ENCODE results near the gene BAAT.
"Not testable (repeated sequence)": the region's sequence is repeated elsewhere in the genome, so short reads cannot be mapped to it uniquely, and the experiment has no call there.

The BAAT gene

DNA sequence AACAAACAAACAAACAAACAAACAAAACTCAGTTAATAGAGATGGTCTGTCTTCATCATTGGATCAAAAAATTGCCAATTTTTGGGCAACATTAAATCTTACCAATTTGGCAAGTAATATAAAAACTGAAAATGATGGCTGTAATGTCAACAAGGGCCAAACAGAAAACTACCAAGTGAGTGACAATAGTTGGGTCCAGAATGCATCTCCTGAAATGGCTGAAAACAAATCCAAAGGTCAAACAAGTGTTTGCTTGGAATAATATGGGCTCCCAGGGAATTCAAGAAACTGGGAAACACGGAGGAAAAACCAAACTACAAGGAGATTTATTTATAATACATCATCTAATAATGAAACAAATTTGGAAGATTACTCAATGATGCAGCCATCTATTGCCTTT is 25.1 kb downstream of the BAAT start:
- DNase-seq, result no peak

- DNase-seq, result no peak
Measured at GRCh38 chr9:101356619-101357018, 28.2 kb downstream of the BAAT start.

DNA sequence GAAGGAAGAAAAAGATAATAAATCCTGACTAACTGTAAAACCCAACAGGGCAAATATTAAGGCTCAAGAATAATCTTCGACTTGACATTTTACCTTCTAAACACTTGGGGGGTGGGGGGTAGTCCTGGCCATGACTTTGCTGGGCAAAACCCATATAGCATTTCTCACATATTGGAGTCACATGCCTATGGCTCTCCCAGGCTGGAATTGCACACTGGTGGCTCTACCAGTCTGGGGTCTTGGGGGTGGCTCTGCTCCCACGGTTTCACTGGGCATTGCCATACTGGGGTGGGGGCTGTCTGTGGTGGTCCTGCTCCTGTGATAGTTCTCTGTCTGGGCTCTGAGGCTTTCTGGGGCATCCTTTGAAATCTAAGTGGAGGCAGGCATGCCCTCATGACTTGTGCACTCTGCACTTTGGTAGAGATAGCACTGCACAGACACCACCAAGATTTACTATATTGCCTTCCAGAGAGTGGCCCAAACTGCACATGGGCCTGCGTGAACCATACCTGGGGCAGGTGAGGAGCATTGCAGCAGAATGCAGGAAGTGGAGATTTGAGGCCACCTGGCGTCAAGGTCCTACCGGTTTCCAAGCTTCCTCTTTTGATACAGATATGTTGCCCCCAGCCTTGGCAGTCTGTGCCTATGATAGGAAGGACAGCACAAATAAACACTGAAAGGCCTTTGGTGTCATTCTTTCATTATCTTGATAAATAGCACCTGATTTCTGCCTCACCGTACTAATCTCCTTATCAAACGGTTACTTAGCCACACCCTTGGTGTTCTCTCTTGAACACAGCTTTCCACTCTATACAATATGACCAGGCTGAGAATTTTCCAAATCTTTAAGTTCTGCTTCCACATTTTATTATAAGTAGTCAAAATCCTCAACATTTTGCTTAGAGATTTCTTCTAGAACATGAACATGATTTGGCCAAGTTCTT is 29.8 kb downstream of the BAAT start:
- DNase-seq, result no peak

DNA sequence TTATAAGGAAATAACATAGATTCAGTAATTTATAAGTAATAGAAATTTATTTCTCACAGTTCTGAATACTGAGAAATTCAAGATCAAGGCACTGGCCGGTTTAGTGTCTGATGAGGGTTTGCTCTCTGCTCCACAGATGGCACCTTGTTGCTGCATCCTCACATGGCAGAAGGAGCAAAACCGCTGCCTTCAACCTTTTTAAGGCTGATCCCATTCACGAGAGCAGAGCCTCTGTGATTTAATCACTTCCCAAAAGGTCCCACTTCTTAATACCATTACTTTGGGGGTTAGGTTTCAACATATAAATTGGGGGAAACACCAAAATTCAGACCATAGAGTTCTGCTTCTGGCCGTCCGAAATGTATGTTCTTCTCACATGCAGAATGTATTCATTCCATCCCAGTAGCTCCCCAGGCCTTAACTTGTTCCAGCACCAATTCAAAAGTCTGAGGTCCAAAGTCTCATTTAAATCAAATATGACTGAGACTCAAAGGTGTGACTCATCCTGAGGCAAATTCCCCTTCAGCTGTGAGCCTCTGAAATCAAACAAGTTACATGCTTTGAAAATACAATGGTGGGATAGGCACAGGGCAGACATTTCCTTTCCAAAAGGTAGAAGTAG is 30.6 kb downstream of the BAAT start:
- no peak for DNase-seq

GRCh38 chr9:101353683-101354082 is 31.1 kb downstream of the BAAT start:
- no peak for DNase-seq

- no peak for DNase-seq
Measured at GRCh38 chr9:101352892-101353463, 31.8 kb downstream of the BAAT start.

DNA sequence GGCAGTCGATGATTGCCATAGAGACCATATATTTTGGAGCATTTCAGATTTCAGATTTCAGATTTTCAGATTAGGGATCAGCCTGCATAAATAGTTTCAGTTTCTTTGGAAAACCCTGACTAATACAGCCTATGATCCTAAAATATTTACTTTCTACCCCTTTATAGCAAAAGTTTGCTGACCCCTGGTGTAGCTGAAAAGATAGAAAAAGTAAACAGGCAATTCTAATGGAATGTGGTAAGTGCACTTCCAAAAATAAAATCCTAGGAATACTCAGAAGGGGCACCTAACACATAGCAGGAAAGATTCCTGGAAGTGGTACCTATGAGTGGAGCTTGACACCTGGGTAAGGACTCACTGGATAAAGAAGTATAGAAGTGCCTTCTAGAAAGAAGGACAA is 34.5 kb downstream of the BAAT start:
- no peak for DNase-seq

- no peak for DNase-seq
Measured at GRCh38 chr9:101342595-101342994, 42.2 kb downstream of the BAAT start.

DNA sequence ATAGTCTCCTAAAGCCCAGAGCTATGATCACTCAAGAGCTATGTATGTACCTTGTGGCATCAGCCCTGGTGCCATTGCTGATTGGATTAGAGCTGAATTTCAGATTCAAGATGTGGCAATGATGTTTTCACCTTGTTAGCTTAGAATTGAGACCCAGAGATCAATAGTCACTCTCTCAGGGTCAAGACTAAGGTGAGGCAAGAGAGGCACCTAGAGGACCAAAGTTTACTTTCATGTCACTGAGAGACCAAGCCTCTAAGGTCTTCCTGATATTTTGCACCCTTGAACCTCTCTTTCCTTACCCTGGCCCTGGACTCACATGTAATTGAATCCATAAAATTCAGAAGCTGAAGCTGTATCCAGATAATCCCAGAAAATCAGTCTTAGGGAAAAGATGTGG is 42.8 kb downstream of the BAAT start:
- no peak for DNase-seq

- DNase-seq, result no peak
Measured at GRCh38 chr9:101337237-101337636, 47.6 kb downstream of the BAAT start.

- DNase-seq, result no peak
Measured at GRCh38 chr9:101336091-101336490, 48.7 kb downstream of the BAAT start.

- DNase-seq, result no peak
Measured at GRCh38 chr9:101333926-101334702, 50.7 kb downstream of the BAAT start.

DNA sequence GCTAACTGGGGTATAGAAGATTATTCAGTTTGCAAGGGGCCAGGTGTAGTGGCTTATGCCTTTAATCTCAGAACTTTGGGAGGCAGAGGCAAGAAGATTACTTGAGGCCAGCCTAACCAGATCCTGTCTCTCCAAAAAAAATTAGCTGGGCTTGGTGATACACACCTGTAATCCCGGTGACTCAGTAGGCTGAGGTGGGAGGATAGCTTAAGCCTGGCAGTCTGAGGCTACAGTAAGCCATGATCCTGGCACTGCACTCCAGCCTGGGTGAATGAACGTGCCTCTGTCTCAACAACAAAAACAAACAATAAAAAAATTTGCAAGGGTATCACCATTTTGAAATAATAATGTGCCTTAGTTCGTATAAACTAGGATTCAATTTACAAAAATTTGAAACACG is 51.3 kb downstream of the BAAT start:
- DNase-seq, result no peak

GRCh38 chr9:101332362-101332761 is 52.4 kb downstream of the BAAT start:
- no peak for DNase-seq

GRCh38 chr9:101327422-101327909 is 57.3 kb downstream of the BAAT start:
- not testable (repeated sequence) for DNase-seq

- no peak for DNase-seq
Measured at GRCh38 chr9:101326501-101326900, 58.3 kb downstream of the BAAT start.

- DNase-seq, result no peak
Measured at GRCh38 chr9:101326035-101326434, 58.8 kb downstream of the BAAT start.

DNA sequence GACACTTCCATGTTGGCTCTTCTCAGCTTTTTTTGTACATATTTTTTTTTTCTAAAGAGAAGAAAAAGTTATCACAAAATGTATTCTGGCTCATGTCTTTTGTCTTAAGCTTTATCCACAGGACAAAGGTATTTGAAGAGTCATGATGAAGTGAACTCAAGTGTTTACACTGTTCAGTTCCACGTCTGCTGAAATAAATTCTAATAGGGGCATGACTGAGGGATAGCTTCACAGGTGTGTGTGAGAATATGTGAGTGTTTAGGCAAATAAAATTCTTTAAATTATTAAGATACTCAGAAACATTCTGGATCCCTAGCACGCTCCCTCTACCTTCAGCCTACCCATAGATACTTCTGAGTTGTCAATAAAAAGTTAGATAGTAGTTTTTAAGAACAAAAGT is 59.8 kb downstream of the BAAT start:
- DNase-seq, result no peak

DNA sequence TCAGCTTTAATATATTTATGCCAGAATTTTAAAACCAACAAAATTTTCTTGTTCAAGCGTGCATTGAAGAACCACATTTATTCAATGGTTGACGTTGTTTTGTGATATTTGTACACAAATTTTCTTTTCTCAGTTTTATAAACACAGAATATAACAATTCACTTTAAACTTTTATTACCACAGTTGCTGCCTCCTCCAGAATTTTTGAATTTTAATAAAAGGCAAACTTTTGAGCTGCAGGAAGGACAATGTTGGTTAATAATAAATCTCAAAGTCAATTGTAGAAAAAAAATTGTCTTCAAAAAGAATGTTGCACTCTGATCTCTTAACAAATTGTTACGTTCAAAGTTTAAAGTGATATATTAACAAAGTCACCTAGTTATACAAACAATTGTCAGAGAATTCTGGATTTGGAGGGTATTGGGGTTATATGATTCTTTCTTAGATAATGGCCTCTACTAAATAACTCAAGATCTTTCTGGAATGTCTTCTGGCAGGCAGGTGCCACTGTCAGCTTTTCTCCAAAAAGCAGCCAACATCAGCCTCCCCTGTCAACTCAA is 60.5 kb downstream of the BAAT start:
- DNase-seq, result no peak

GRCh38 chr9:101323129-101323528 is 61.7 kb downstream of the BAAT start:
- DNase-seq, result no peak

DNA sequence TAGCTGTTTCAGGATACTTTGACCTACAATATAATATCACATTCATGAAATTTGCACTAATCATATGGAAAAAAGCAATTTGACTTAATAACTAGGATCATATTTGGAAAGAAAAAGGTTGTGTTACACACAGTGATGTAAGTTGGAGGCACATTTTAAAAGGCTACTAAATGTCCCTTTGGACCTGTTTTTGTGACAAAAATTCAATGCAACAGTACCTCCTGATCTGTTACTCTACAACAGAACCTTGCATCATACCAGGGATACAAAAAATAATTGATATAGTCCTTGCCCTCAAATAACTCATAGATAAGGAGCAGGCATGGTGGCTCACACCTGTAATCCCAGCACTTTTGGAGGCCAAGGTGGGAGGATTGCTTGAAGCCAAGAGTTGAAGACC is 67.1 kb downstream of the BAAT start:
- DNase-seq, result no peak

GRCh38 chr9:101315112-101315450 is 69.7 kb downstream of the BAAT start:
- DNase-seq, result no peak

GRCh38 chr9:101312661-101313060 is 72.1 kb downstream of the BAAT start:
- DNase-seq, result no peak

Measured in 8988T (cell line).